22Rv1 (cell line): ENCODE results near the gene PRDX6.
A peak's percentile ranks its signal among the peaks of the same experiment; 100 is the strongest.

Experiments used
- CTCF ChIP-seq: fragments of 450-650 bp; IDR thresholded peaks from 2 replicates; pipeline ENCODE4 v1.5.1; 2017; ENCODE audit warnings: mild to moderate bottlenecking
- ZFX ChIP-seq: fragments of 450-650 bp; IDR thresholded peaks from 2 replicates; pipeline ENCODE4 v1.6.1; 2017; ENCODE audit warnings: antibody characterized with exemption, borderline replicate concordance

GRCh38 chr1:173429471-173430402 is 47.4 kb upstream of the PRDX6 start:
- TF ChIP-seq CTCF (peak; percentile 64), ZFX (no peak)
